Caco-2 (cell line): ENCODE results near the gene GRID1. TPM values are rescaled to one million over a fixed set of nuclear protein-coding genes. Genes with fewer than 3 reads are reported as not detected.

ENCODE experiments used
- BruUV-seq: library from RNA; stranded (reverse); fragments of 400-500 nt; replicated peaks from 2 replicates; lab custom pipeline; 2021; lab: Mats Ljungman, UMichigan
- CTCF ChIA-PET: fragments of 300-600 bp; sonication (Branson Sonifier 250); formaldehyde crosslinking; loops from one replicate; lab custom pipeline; 2022; ENCODE audit warnings: antibody characterized with exemption; lab: Charles Lee
- POLR2A ChIA-PET: fragments of 300-600 bp; sonication (Branson Sonifier 250); formaldehyde crosslinking; loops from one replicate; lab custom pipeline; 2022; ENCODE audit warnings: antibody characterized with exemption; lab: Charles Lee
- DNase-seq, 2 experiments: peaks; one replicate each; pipeline versions ENCODE4 v3.0.0 to v3.0.0-alpha.2; 2020 to 2022
- H3K27me3 ChIP-seq: replicated peaks from 2 replicates; pipeline ENCODE4 v1.6.0; 2011; ENCODE audit warnings: low read length; ENCODE audit not compliant: control insufficient read depth, insufficient read depth
- H3K36me3 ChIP-seq: 2 replicates; pipeline ENCODE4 v1.5.1; 2011; ENCODE audit warnings: low read length; ENCODE audit not compliant: control insufficient read depth, insufficient read depth
- H3K4me1 ChIP-seq: fragments of 250-450 bp; sonication (Bioruptor Pico); 2 replicates; pipeline ENCODE4 v1.5.1; 2020; ENCODE audit warnings: mild to moderate bottlenecking
- H3K4me3 ChIP-seq: 2 replicates; pipeline ENCODE4 v1.5.1; 2011; ENCODE audit warnings: low read depth, mild to moderate bottlenecking, control low read depth, low read length
- H3K9me3 ChIP-seq: fragments of 250-450 bp; sonication (Bioruptor Pico); 2 replicates; pipeline ENCODE4 v1.5.1; 2020; ENCODE audit warnings: mild to moderate bottlenecking, moderate library complexity
- H3K27ac Mint-ChIP-seq: one replicate; pipeline ENCODE4 v1.8.0; 2022; ENCODE audit warnings: mixed read lengths; ENCODE audit not compliant: unreplicated experiment
- H3K27me3 Mint-ChIP-seq: one replicate; pipeline ENCODE4 v1.8.0; 2022; ENCODE audit warnings: mixed read lengths; ENCODE audit not compliant: insufficient read depth, unreplicated experiment
- H3K36me3 Mint-ChIP-seq: one replicate; pipeline ENCODE4 v1.8.0; 2022; ENCODE audit warnings: mild to moderate bottlenecking, mixed read lengths; ENCODE audit not compliant: insufficient read depth, unreplicated experiment
- H3K4me1 Mint-ChIP-seq: one replicate; pipeline ENCODE4 v1.8.0; 2022; ENCODE audit warnings: low read depth, mixed read lengths; ENCODE audit not compliant: unreplicated experiment
- H3K4me3 Mint-ChIP-seq: one replicate; pipeline ENCODE4 v1.8.0; 2022; ENCODE audit warnings: mild to moderate bottlenecking, moderate library complexity, mixed read lengths; ENCODE audit not compliant: unreplicated experiment
- H3K9me3 Mint-ChIP-seq: one replicate; pipeline ENCODE4 v1.8.0; 2022; ENCODE audit warnings: mixed read lengths; ENCODE audit not compliant: unreplicated experiment
- CTCF ChIP-seq, 2 experiments: fragments of 200-600 bp in 1 of 2; IDR thresholded peaks; 1 replicate in 1 of 2; 2 replicates in 1 of 2; pipeline versions ENCODE4 v1.5.1 to v1.8.0; 2011 to 2022; ENCODE audit warnings: antibody characterized with exemption in 1 of 2, control low read depth in 1 of 2, inconsistent platforms in 1 of 2, low read depth in 1 of 2, low read length in 1 of 2, mild to moderate bottlenecking in 1 of 2, moderate library complexity in 1 of 2; ENCODE audit not compliant: insufficient read depth in 1 of 2, severe bottlenecking in 1 of 2, unreplicated experiment in 1 of 2
- intact Hi-C: fragments of 100-400 bp; cut with micrococcal nuclease; formaldehyde crosslinking; loops from one replicate; pipeline ENCODE4 v1.10.0; 2022; ENCODE audit not compliant: unreplicated experiment
- total RNA-seq: library from RNA; stranded (reverse); gene quantifications from 2 replicates; pipeline ENCODE4 v1.2.3, GENCODE V29; 2022

GRID1 gene
- total RNA-seq, 1 experiment from 2014 or later = 8.0 TPM

- Histone ChIP-seq H3K4me3 (no peak overlapping the region), H3K36me3 (no peaks in the 10 kb centered on the region), H3K27me3 (no peaks in the 10 kb centered on the region), H3K9me3 (no peaks in the 10 kb centered on the region), H3K4me1 (no peaks in the 10 kb centered on the region)
- POLR2A ChIA-PET = no interaction called here
- no peak for DNase-seq
- intact Hi-C loops = no loop called here
- no peaks in the 10 kb centered on the region for H3K9me3 Mint-ChIP-seq
- peaks cover 12% of the 10 kb centered on the region for H3K4me1 Mint-ChIP-seq
- no peaks in the 10 kb centered on the region for H3K36me3 Mint-ChIP-seq
- no peak overlapping the region for H3K27ac Mint-ChIP-seq
- CTCF ChIA-PET = no interaction called here
- TF ChIP-seq CTCF (IDR thresholded peaks at IDR 0.05; ENCODE audit: insufficient read depth in 1 of 2, low read depth in 1 of 2, low read length in 1 of 2, severe bottlenecking in 1 of 2, unreplicated experiment in 1 of 2) = no peak
- no TSS peak for BruUV-seq
- H3K27me3 Mint-ChIP-seq = no peaks in the 10 kb centered on the region
- no peak overlapping the region for H3K4me3 Mint-ChIP-seq
Measured at GRCh38 chr10:85599081-85599480, 767.5 kb downstream of the GRID1 start.

DNA sequence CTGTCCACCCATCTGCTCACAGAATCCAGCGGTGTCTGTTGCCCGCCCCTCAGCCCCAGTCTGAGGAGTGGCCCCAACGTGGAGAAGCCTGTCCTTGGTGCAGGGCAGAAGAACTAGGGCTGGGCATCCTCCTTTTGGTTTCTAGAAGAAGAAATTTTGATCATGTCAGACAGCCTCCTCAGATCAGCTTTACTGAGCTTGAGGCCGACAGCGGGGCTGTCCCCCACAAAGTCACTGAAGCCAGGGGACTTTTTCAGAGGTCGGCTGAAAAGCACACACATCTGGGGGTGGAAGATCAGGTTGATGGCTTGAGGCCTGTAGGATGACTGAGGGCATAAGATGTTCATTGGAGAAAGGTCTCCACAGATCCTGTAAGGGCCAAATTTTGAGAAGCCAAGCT, 767.9 kb downstream of the GRID1 start:
- no peak for TF ChIP-seq CTCF (IDR thresholded peaks at IDR 0.05; ENCODE audit: insufficient read depth in 1 of 2, low read depth in 1 of 2, low read length in 1 of 2, severe bottlenecking in 1 of 2, unreplicated experiment in 1 of 2)
- intact Hi-C loops = no loop called here
- Histone ChIP-seq H3K36me3 (no peaks in the 10 kb centered on the region), H3K4me3 (no peak overlapping the region), H3K27me3 (no peaks in the 10 kb centered on the region), H3K9me3 (no peaks in the 10 kb centered on the region), H3K4me1 (no peaks in the 10 kb centered on the region)
- no TSS peak for BruUV-seq
- Mint-ChIP-seq H3K9me3 (no peaks in the 10 kb centered on the region), H3K36me3 (no peaks in the 10 kb centered on the region), H3K4me1 (peaks cover 12% of the 10 kb centered on the region), H3K27ac (no peak overlapping the region), H3K27me3 (no peaks in the 10 kb centered on the region), H3K4me3 (no peak overlapping the region)
- DNase-seq = no peak
- ChIA-PET CTCF (no interaction called here), POLR2A (no interaction called here)

DNA sequence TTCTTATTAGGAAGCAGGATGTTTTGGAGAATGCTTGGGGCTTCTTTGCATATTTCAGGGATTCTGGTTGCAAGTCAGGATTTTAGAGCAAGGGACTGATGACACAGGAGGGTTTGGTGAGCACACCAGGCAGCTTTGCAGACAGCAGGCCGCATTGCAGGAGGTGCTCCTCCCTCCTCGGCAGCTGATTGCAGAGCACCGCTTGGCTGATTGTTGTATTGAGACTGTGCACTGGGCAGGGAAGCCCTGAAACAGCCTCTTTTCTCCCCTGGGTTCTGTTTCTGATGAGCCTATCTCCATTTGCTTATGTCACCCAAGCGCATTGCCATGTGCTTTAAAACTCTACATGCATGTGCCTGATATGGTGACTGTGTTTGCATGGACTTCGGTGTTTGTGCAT, 769.6 kb downstream of the GRID1 start:
- H3K36me3 ChIP-seq = no peaks in the 10 kb centered on the region
- H3K4me3 ChIP-seq = no peak overlapping the region
- no peaks in the 10 kb centered on the region for H3K27me3 ChIP-seq
- no peak for TF ChIP-seq CTCF (IDR thresholded peaks at IDR 0.05; ENCODE audit: insufficient read depth in 1 of 2, low read depth in 1 of 2, low read length in 1 of 2, severe bottlenecking in 1 of 2, unreplicated experiment in 1 of 2)
- ChIA-PET CTCF (no interaction called here), POLR2A (no interaction called here)
- H3K27me3 Mint-ChIP-seq = no peaks in the 10 kb centered on the region
- DNase-seq = no peak
- no peak overlapping the region for H3K27ac Mint-ChIP-seq
- peaks cover 12% of the 10 kb centered on the region for H3K4me1 Mint-ChIP-seq
- H3K36me3 Mint-ChIP-seq = no peaks in the 10 kb centered on the region
- no peaks in the 10 kb centered on the region for H3K4me1 ChIP-seq
- BruUV-seq = no TSS peak
- H3K4me3 Mint-ChIP-seq = no peak overlapping the region
- no peaks in the 10 kb centered on the region for H3K9me3 Mint-ChIP-seq
- no peaks in the 10 kb centered on the region for H3K9me3 ChIP-seq
- intact Hi-C loops = no loop called here
